Esophagus squamous epithelium (tissue), 5 donors: Measurements from ENCODE around the gene PSMD14. TPM values are rescaled to one million over a fixed set of nuclear protein-coding genes. Genes with fewer than 3 reads are reported as not detected.

ENCODE experiments used
- DNase-seq: peaks from one replicate; lab custom pipeline; 2025; lab: John Stamatoyannopoulos, UW
- H3K27ac ChIP-seq, 4 donors: fragments of 200-600 bp; sonication (generic); one replicate each; pipeline ENCODE4 v1.5.1; 2016 to 2019; ENCODE audit warnings: mild to moderate bottlenecking in 1 of 4
- H3K27me3 ChIP-seq, 4 donors: fragments of 200-600 bp; sonication (generic); 1 replicate in 3 of 4; 2 replicates in 1 of 4; pipeline versions ENCODE4 v1.5.1 to v1.6.0; 2017 to 2021; ENCODE audit warnings: antibody characterized with exemption in 1 of 4
- H3K36me3 ChIP-seq, 3 donors: fragments of 200-600 bp; sonication (generic); one replicate each; pipeline ENCODE4 v1.5.1; 2016 to 2019
- H3K4me1 ChIP-seq, 3 donors: fragments of 200-600 bp; sonication (generic); one replicate each; pipeline ENCODE4 v1.5.1; 2017 to 2019
- H3K4me3 ChIP-seq, 4 donors: fragments of 200-600 bp; sonication (generic); 1 replicate in 3 of 4; 2 replicates in 1 of 4; pipeline ENCODE4 v1.5.1; 2016 to 2019; ENCODE audit warnings: mild to moderate bottlenecking in 2 of 4, moderate library complexity in 1 of 4
- H3K9me3 ChIP-seq, 3 donors: fragments of 200-600 bp; sonication (generic); one replicate each; pipeline ENCODE4 v1.5.1; 2016 to 2019
- CTCF ChIP-seq, 6 experiments: fragments of 450-650 bp in 4 of 6; fragments of 200-600 bp in 2 of 6; sonication (generic) in 2 of 6; IDR thresholded peaks; one replicate each; pipeline ENCODE4 v1.5.1; 2016 to 2019; ENCODE audit warnings: antibody characterized with exemption in 6 of 6, mild to moderate bottlenecking in 4 of 6, moderate library complexity in 4 of 6
- POLR2A ChIP-seq, 4 donors: fragments of 450-650 bp; IDR thresholded peaks; one replicate each; pipeline ENCODE4 v1.6.1; 2017; ENCODE audit warnings: antibody characterized with exemption in 4 of 4, mild to moderate bottlenecking in 4 of 4, moderate library complexity in 3 of 4
- WGBS, 2 donors: methylation state at CpG; one replicate each; pipeline ENCODE4 v1.1.5; 2018; 5-methylcytosine and 5-hydroxymethylcytosine counted together
- intact Hi-C: fragments of 100-400 bp; cut with DNase I; formaldehyde crosslinking; loops from one replicate; pipeline ENCODE4 v1.15.0; 2022
- total RNA-seq, 4 donors: library from RNA; depleted of rRNA; stranded (reverse); fragments of >200 nt; gene quantifications; one replicate each; pipeline ENCODE4 v1.1.0, GENCODE V29; 2016
- donor health status: DM: yes; HTN: yes; CAD: no.

PSMD14 gene
- total RNA-seq, 4 donors from 2014 or later = 32.8 to 86.9 (median 53.3) TPM

- H3K36me3 ChIP-seq = peaks cover 0 to 36% (median 0%) of the 10 kb centered on the region in 3 donors
- H3K27me3 ChIP-seq = no peaks in the 10 kb centered on the region
- intact Hi-C loops = no loop called here
- H3K9me3 ChIP-seq = no peaks in the 10 kb centered on the region
- WGBS, 2 donors = 100% methylated on average over 1 of the region's 1 CpG
- no peak overlapping the region for H3K27ac ChIP-seq
- TF ChIP-seq CTCF (IDR thresholded peaks at IDR 0.05) (no peak), POLR2A (IDR thresholded peaks at IDR 0.05) (no peak)
- no peak overlapping the region for H3K4me3 ChIP-seq
- no peak for DNase-seq
- no peaks in the 10 kb centered on the region for H3K4me1 ChIP-seq
These were observed 66.2 kb downstream of the PSMD14 start for GRCh38 chr2:161374446-161374845.

GRCh38 chr2:161379740-161380139 is 71.5 kb downstream of the PSMD14 start:
- Histone ChIP-seq H3K9me3 (no peaks in the 10 kb centered on the region), H3K4me1 (no peaks in the 10 kb centered on the region), H3K4me3 (no peak overlapping the region), H3K27me3 (no peaks in the 10 kb centered on the region), H3K36me3 (peaks cover 0 to 19% (median 0%) of the 10 kb centered on the region in 3 donors), H3K27ac (no peak overlapping the region)
- WGBS, 2 donors = 88 to 100% methylated on average over 2 of the region's 2 CpGs
- intact Hi-C loops = no loop called here
- no peak for DNase-seq
- TF ChIP-seq CTCF (IDR thresholded peaks at IDR 0.05) = no peak
- no peak for TF ChIP-seq POLR2A (IDR thresholded peaks at IDR 0.05)

GRCh38 chr2:161381546-161381945 is 73.3 kb downstream of the PSMD14 start:
- no peaks in the 10 kb centered on the region for H3K27me3 ChIP-seq
- no peaks in the 10 kb centered on the region for H3K9me3 ChIP-seq
- 87 to 93% methylated on average over 3 of the region's 3 CpGs for WGBS, 2 donors
- H3K4me3 ChIP-seq = no peak overlapping the region
- no peak for DNase-seq
- peaks cover 0 to 31% (median 0%) of the 10 kb centered on the region in 3 donors for H3K36me3 ChIP-seq
- no peak for TF ChIP-seq POLR2A (IDR thresholded peaks at IDR 0.05)
- TF ChIP-seq CTCF (IDR thresholded peaks at IDR 0.05) = no peak
- intact Hi-C loops = no loop called here
- no peak overlapping the region for H3K27ac ChIP-seq
- no peaks in the 10 kb centered on the region for H3K4me1 ChIP-seq

DNA sequence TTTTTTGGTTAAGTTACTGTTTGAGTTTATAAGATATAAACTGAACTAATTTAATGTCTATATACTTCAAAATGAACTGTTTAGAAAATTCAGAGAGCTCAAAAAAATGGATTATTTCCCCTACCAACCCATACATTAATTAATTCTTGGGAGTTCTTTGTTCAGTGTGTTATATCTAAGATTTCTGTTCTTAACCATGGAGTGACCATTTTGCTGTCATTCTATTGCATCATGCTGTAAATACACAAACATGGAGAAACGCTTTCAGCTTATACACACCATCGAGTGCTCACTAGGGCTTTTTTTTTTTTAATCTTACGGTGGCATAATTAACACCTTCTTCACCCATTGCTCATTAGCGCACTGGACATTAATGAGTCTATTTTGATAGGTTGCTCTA is 74.5 kb downstream of the PSMD14 start:
- Histone ChIP-seq H3K4me1 (no peaks in the 10 kb centered on the region), H3K9me3 (no peaks in the 10 kb centered on the region), H3K27ac (no peak overlapping the region), H3K4me3 (no peak overlapping the region), H3K27me3 (no peaks in the 10 kb centered on the region), H3K36me3 (peaks cover 0 to 31% (median 0%) of the 10 kb centered on the region in 3 donors)
- intact Hi-C loops = no loop called here
- no peak for TF ChIP-seq POLR2A (IDR thresholded peaks at IDR 0.05)
- no peak for TF ChIP-seq CTCF (IDR thresholded peaks at IDR 0.05)
- 93 to 98% methylated on average over 4 of the region's 4 CpGs for WGBS, 2 donors
- no peak for DNase-seq

DNA sequence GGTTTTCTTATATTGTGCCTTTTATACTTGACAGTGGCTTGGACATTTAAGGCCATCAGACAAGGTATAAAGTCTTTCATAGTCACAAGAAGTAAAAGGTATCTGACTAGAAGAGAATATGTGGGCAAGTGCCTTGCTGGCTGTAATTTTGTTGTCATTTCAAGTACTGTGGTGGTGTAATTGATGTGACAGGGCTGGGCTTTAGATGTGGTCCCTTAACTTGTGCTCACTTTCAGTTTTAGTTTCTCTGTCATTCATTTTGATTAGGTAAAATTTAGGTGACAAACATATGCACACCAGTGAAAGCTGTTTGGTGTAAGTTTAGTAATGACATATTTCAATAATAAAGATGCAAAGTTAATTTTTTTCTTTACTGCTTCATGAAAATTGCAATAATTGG is 76.6 kb downstream of the PSMD14 start:
- TF ChIP-seq CTCF (IDR thresholded peaks at IDR 0.05) (no peak), POLR2A (IDR thresholded peaks at IDR 0.05) (no peak)
- H3K36me3 ChIP-seq = peaks cover 0 to 30% (median 0%) of the 10 kb centered on the region in 3 donors
- H3K4me1 ChIP-seq = no peaks in the 10 kb centered on the region
- H3K4me3 ChIP-seq = no peak overlapping the region
- no peaks in the 10 kb centered on the region for H3K27me3 ChIP-seq
- H3K9me3 ChIP-seq = no peaks in the 10 kb centered on the region
- H3K27ac ChIP-seq = no peak overlapping the region
- DNase-seq = no peak
- intact Hi-C loops = no loop called here
